ENCODE results near the gene CKB.
"Not testable (repeated sequence)": the region's sequence is repeated elsewhere in the genome, so short reads cannot be mapped to it uniquely, and the experiment has no call there.

The CKB gene

DNA sequence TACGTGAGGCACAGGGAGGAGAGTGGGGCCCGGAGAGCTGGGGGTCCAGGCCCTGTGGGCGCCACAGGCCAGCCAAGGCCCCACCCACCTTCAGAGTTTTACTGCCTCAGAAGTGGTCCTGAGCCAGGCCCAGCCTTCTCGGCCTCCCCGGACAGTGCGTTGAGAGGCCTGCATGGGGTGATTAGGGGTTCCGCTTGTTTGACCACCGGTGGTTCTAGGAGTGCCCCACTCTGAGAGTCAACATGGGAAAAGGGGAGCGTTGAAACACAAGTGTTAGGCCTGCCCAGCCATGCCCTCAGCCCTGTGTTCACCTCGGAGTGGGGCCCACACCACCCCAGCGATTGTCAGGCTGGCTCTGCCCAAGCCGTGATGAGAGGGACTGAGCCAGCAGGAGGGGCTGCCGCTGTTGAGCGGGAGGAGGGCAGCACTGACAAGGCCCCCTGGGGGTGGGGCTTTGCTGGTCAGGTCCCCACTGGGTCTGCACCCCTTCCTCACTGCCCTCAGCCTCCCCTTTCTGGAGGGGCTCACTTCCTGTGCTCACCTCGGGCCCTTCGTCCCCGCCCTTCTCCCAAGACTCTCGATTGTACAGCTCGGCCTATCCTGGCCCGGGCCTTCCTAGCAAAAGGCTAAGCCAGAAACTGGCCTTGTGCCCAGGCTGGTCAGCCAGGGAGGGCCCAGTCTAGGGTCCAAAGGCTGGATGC, 4.8 kb downstream of the CKB start:
- no peak for ATAC-seq
- Mint-ChIP-seq H3K9me3 (no peaks in the 10 kb centered on the region), H3K27me3 (peaks cover 19% of the 10 kb centered on the region), H3K27ac (no peak overlapping the region), H3K36me3 (no peaks in the 10 kb centered on the region), H3K4me1 (peaks cover 21% of the 10 kb centered on the region), H3K4me3 (no peak overlapping the region)

DNA sequence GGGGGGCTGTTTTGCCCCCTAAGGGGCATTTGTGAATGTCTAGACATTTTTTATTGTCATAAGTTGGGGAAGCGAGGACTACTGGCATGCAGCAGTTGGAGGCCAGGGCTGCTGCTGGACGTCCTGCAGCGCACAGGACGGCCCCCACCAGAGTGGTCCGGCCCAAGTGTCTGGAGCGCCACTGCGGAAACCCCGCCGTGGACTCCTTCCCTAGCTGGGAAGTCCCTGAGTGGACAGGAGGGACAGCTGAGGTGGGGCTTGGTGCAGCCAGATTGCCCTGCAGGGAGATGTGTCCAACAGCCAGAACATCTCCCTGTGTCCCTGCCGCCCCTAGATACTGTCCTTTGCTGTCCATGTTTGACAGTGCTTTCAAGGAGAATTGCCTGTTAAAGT, 5.5 kb downstream of the CKB start:
- ATAC-seq, result no peak

DNA sequence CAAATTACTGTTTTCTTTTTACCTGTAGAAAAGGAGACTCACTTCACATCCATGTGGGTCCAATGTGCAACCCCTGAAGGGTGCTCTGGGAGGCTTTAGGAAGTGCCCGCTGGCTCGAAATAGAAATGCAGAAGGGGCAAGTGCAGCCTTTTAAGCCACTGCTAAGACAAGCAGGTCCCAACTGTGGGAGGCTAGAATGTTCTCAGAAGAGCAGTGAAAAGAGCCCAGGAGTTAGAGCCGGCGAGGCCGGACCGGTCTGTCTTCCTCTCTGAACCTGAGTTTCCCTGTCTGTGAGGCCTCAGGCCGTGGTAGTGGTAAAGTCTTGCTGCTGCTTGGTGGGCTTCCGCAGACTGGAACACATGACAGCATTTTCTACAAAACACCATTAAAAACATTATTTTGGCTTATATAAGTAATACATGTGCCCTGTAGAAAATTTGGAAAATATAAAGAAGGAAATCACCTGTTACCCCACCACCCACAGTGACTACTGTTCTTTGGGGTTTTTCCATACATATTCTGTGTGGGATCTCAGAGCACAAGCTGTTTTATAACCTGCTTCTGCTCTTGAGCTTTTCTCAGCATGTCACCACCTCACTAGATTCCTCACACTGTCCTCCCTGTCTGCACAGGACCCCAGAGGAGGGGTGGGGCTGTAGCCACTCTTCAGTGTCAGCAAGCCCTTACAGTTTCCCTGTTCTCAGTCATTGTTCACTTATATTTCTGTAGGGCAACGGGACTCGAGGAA, 6.0 kb downstream of the CKB start:
- Mint-ChIP-seq H3K9me3 (no peaks in the 10 kb centered on the region), H3K4me1 (peaks cover 21% of the 10 kb centered on the region), H3K27ac (no peak overlapping the region), H3K36me3 (peaks cover 6% of the 10 kb centered on the region), H3K4me3 (no peak overlapping the region), H3K27me3 (peaks cover 19% of the 10 kb centered on the region)
- ATAC-seq, result no peak

More for the DNA sequence above, 5.5 kb downstream of the CKB start:
- H3K27me3 Mint-ChIP-seq, result peaks cover 19% of the 10 kb centered on the region
- peaks cover 21% of the 10 kb centered on the region for H3K4me1 Mint-ChIP-seq
- no peak overlapping the region for H3K27ac Mint-ChIP-seq
- peaks cover 6% of the 10 kb centered on the region for H3K36me3 Mint-ChIP-seq
- no peak overlapping the region for H3K4me3 Mint-ChIP-seq
- no peaks in the 10 kb centered on the region for H3K9me3 Mint-ChIP-seq

DNA sequence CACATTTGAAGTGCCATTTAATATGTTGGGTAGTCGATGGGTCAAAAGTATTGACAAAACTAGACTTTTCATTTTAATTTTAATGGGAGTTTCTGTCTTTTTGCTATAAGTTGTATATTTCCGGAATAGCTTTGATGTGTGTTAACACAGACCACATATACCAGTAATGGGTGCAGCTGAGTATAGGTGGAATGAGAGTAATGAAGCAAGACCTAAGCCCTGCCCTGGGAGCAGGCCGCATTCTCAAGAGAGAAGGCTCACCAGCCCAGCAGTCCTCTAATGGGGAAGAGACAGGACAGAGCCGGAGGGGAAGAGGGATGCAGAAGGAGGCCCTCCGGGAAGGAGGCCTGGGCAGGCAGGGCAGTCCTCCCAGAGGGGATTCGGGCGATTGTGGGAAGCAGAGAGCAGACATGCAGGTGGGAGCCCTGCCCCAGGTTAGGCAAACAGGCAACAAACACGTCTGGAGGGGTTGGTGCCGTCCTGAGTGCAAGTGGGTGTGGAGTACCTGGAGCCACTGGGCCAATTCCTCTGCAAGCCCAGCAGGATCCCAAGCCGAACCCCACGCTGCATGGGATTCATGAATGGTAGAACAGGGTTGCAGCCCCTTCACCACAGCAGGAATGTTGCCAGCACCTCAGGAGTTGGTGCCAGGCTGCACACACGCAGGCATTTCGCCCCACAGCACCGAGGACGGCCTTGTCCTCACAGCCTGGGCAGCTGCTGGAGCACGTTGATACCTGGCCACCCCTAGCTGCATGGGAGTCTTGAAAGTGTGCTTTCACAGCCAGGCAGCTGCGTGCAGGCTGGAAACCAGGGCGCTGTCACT, 7.8 kb downstream of the CKB start:
- ATAC-seq, result no peak
- H3K36me3 Mint-ChIP-seq, result peaks cover 22% of the 10 kb centered on the region

DNA sequence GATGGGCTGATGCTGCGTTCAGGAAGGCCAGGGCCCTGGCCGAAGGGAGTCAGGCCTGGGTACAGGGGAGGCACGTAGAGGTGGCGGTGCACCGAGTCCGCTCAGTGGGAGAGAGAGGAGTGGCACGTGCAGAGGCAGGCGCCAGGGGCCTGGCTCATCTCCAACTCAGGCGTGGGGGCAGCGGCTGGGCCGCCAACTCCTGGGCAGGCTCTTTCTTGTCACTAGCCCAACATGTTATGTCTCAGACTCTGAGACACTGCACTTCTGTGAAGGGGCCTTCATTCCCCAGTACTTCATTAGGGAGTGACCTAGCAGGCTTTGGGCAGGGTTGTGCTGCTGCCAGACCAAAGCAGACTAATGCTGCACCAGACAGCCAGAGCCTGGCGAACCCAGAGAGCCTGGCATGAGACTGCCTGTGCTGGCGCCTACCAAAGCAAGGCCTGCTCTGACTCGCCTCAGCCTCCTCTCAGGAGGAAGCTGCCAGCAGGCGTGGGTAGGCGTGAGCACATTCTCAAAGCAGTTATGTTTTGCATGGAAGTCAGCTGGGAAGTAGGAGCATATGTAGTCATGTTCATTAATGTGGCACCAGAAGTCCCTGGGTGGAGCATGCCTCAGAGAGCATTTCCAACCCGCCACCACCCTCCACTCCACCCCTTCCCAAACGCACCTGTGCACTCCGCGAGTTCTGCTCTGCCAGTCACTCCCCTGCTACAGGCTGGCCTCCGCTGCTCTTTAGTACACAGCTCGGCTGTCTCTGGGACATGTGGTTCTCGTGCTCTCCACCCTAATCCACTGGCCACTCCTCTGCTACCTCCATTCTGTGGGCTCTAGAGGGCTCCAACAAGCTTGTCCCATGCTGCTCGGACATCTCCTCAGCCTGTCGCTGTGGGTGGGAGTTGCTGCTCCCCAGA, 9.7 kb downstream of the CKB start:
- Mint-ChIP-seq H3K27me3 (no peaks in the 10 kb centered on the region), H3K9me3 (no peaks in the 10 kb centered on the region), H3K27ac (no peak overlapping the region), H3K36me3 (peaks cover 32% of the 10 kb centered on the region), H3K4me3 (no peak overlapping the region), H3K4me1 (no peaks in the 10 kb centered on the region)
- ATAC-seq, result peak; percentile 34

More for the DNA sequence above, 7.8 kb downstream of the CKB start:
- Mint-ChIP-seq H3K27me3 (peaks cover 13% of the 10 kb centered on the region), H3K4me3 (no peak overlapping the region), H3K9me3 (no peaks in the 10 kb centered on the region), H3K4me1 (peaks cover 12% of the 10 kb centered on the region), H3K27ac (no peak overlapping the region)

DNA sequence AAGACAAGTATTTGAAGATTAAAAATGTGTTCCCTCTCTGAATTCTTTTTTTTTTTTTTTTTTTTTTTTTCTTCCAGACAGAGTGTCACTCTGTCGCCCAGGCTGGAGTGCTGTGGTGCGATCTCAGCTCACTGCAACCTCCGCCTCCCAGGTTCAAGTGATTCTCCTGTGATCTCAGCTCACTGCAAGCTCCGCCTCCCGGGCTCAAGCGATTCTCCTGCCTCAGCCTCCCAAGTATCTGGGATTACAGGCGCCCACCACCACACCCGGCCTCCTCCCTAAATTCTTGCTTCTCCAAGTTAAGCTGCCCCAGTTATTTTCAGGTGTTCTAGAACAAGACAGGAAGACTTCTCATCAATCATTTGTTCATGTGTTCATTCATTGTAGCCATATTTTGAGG, 10.4 kb downstream of the CKB start:
- ATAC-seq, H3K27ac Mint-ChIP-seq, H3K9me3 Mint-ChIP-seq, H3K27me3 Mint-ChIP-seq, H3K4me3 Mint-ChIP-seq, H3K4me1 Mint-ChIP-seq: not testable (repeated sequence)
- H3K36me3 Mint-ChIP-seq, result peaks cover 32% of the 10 kb centered on the region

DNA sequence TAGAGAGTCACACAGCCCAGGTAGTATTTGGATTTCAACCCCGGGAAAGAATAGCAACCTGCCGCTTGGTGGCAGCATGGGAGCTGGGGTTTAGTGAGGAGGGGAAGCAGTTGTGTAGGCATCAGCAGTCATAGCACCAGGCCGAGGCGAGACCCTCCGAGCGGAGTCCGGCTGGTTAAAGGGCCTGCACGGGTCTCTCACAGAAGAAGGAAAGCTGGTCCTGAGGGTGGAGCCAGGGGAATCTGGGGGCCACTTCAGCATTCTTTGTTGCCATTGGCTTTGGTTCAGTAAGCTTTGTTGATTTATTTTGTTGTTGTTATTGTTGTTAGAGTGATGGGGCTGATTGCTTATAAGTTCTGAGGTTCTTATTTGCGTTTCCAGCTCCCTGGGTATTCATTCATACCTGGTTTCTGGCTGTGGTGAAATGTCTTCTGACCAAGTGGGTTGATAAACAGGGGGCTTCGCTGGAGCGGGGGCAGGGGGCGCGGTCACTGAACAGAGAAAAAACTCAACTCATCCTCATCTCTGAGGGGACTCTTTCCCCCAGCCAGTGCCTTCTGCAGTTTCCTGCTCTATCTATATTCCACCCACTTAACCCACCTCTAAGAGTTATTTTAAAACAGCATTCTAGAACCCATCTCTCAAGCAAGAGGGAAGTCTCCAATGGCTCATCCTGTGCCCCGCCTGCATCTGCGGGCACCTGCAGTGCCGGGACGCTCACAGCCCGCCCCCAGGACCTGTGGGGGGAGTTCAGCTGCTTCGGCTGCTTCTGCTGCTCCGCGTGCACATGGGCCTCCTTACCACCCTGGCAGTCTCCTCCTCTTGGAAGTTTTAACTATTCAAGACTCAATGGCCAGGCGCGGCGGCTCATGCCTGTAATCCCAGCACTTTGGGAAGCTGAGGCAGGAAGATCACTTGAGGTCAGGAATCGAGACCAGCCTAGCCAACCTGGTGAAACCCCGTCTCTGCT, 11.6 kb downstream of the CKB start:
- no peak overlapping the region for H3K4me3 Mint-ChIP-seq
- no peaks in the 10 kb centered on the region for H3K4me1 Mint-ChIP-seq
- H3K36me3 Mint-ChIP-seq, result peaks cover 33% of the 10 kb centered on the region
- H3K27ac Mint-ChIP-seq, result no peak overlapping the region
- no peaks in the 10 kb centered on the region for H3K9me3 Mint-ChIP-seq
- no peak for ATAC-seq
- no peaks in the 10 kb centered on the region for H3K27me3 Mint-ChIP-seq

DNA sequence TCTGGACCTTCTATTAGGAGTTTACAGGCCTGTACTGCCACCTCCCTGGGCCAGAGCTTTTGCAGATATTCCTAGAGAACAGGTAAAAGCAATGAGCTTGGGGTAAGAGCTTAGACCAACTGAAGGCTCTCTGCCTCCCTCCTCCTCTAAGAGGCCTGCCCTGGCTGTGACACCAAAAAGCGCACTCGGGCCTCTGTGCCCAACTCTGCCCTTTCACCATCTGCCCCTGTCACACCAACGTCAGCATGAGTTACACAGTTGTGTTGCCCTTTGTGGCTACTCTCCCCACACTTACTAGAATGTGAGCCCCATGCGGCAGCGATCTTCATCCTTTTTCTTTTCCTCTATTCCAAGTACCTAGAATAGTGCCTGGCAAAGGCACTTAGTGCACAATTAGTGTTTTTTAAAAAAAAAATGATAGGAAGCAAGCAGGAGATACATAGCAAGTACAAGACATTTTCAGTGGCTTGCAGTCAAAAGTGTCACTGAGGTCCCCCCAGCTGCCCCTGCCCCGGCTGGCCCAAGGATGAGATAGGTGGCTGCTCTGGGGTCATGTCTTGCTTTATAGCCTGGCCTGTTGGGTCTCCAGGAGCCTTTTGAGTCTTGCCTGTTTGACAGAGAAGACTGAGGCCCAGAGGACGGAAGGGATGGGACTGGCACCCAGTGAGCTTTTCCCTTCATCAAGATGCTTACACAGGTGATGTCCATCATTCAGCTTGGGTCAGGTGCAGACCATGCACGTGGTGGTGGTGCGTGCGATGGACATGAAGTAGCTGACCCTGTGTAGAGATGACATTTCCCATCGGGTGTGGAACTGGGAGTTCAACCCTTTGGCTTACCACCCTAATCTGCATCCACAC, 12.5 kb downstream of the CKB start:
- H3K36me3 Mint-ChIP-seq, result peaks cover 42% of the 10 kb centered on the region
- no peaks in the 10 kb centered on the region for H3K4me1 Mint-ChIP-seq
- H3K27ac Mint-ChIP-seq, result no peak overlapping the region
- H3K4me3 Mint-ChIP-seq, result no peak overlapping the region
- no peak for ATAC-seq
- no peaks in the 10 kb centered on the region for H3K27me3 Mint-ChIP-seq
- no peaks in the 10 kb centered on the region for H3K9me3 Mint-ChIP-seq

DNA sequence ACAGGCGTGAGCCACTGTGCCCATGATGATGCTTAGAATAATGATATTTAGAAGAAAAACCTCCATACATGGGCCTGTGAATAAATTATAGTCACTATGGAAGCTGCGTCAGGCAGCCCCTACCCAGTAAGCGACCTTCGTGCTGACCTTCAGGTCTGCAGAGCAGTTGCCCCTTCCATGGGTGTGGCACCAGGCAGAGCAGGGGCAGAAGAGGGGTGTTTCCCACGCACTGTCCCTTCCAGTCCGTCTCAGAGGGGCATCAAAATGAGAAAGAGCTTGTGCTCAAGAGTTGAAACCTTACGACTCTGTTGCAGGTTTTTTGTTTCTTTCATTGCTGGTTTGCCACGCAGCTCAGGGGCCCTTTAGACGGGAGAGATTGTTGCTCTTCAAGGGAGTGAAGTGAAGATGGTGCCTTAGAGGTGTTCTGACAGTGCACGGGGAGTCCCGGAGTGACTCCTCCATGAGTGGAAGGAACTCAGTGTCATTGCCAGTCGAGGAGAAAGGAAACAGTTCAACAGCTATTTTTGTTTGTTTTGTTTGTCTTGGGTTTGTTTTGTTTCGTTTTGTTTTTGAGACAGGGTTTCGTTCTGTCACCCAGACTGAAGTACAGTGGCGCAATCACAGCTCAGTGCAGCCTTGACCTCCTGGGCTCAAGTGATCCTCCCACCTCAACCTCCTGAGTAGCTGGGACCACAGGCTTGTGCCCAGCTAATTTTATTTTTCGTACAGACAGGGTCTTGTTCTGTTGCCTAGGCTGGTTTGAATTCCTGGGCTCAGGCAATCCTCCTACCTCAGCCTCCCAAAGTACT, 13.9 kb downstream of the CKB start:
- Mint-ChIP-seq H3K9me3 (no peaks in the 10 kb centered on the region), H3K36me3 (peaks cover 55% of the 10 kb centered on the region), H3K4me1 (no peaks in the 10 kb centered on the region), H3K27me3 (no peaks in the 10 kb centered on the region), H3K27ac (no peak overlapping the region), H3K4me3 (no peak overlapping the region)
- ATAC-seq, result no peak

DNA sequence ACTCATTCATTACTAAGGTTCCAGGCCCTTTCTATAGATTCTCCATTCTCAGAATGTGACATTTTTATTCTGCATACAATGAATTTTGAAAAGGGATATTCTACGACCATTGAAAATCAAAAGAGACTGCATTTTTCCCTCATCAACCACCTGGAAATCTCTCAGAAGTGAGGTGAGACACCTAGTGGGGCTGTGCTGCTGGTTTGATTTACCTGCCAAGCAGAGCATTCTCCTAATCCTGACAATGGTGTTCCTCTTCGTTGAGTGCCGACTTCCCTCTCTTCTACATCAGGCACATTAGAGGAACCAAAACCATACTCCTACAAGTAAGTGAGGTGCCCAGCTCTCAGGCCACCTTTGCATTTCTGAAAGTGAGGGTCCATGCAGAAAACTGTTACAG, 14.9 kb downstream of the CKB start:
- no peak overlapping the region for H3K27ac Mint-ChIP-seq
- no peak overlapping the region for H3K4me3 Mint-ChIP-seq
- no peaks in the 10 kb centered on the region for H3K27me3 Mint-ChIP-seq
- H3K9me3 Mint-ChIP-seq, result no peaks in the 10 kb centered on the region
- H3K4me1 Mint-ChIP-seq, result no peaks in the 10 kb centered on the region
- peaks cover 65% of the 10 kb centered on the region for H3K36me3 Mint-ChIP-seq
- ATAC-seq, result no peak

DNA sequence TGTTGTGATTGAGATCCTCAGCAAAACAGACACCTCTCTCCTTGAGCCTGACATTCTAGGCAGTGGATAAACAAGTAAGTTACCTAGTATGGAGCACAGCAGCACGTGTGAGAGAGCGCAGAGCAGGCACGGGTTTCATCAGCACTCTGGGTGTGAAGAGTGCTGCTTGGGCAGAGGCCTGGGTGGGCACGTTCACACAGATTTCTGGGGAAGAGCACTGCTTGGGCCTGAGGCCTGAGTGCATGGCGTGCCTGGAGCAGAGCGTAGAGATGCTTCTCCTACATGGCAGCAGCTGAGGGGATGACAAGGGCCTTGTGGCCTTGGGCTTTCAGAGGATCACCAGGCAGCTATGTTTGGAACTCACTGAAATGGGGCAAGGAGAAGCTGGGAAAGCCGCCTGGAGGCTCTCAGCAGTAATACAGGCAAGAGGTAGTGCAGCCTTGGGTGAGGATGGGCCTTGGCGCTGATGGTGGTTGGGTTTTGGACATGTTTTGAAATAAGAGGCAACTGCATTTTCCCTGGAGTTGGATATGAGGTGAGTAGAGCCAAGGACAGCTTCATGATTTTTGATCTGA, 17.6 kb downstream of the CKB start:
- H3K4me1 Mint-ChIP-seq, result peaks cover 2% of the 10 kb centered on the region
- no peak overlapping the region for H3K27ac Mint-ChIP-seq
- H3K27me3 Mint-ChIP-seq, result no peaks in the 10 kb centered on the region
- H3K4me3 Mint-ChIP-seq, result no peak overlapping the region
- no peaks in the 10 kb centered on the region for H3K9me3 Mint-ChIP-seq
- no peak for ATAC-seq
- H3K36me3 Mint-ChIP-seq, result peaks cover 68% of the 10 kb centered on the region

DNA sequence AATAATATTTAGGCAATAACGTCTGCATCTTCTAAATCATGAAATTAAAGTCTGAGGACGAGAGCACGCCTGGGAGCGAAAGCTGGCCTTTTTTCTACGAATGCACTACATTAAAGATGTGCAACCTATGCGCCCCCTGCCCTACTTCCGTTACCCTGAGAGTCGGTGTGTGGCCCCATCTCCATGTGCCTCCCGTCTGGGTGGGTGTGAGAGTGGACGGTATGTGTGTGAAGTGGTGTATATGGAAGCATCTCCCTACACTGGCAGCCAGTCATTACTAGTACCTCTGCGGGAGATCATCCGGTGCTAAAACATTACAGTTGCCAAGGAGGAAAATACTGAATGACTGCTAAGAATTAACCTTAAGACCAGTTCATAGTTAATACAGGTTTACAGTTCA, 19.3 kb downstream of the CKB start:
- no peak for ATAC-seq
- Mint-ChIP-seq H3K4me3 (no peak overlapping the region), H3K9me3 (no peaks in the 10 kb centered on the region), H3K36me3 (peaks cover 62% of the 10 kb centered on the region), H3K4me1 (peaks cover 9% of the 10 kb centered on the region), H3K27ac (no peak overlapping the region), H3K27me3 (no peaks in the 10 kb centered on the region)

Measured in stimulated activated memory B cell treated with anti-CD40 and anti-IgM and Interleukin-4, amounts not matched to agents 10 μg/mL and 1 μg/mL and 100 μg/mL, for 72 hours (primary cell).